ENCODE data around the gene FSD2.

DNA sequence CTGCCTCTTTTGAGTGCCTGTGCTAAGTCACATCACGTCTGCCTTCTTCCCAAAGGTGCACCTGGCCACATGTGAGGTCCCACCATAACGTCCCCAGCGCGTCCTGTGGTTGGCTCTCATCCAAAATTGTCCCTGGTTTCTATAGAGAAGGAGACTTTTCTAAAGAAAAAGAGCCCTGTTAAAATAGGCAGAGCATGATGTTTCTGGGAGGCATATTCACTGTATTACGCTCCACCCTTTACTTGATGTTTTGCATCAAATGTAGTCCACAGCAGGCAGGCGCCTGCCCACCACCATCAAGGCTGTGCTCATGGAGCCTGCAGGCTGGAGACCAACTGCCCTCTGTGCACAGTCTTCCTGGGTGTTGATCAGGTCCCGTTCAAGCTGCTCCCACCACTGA, 39.8 kb upstream of the FSD2 start:
- no peak for TF ChIP-seq EZH2 (IDR thresholded peaks at IDR 0.05; ENCODE audit: borderline replicate concordance, control insufficient read depth, low read depth, low read length)
- TF ChIP-seq TCF7 (IDR thresholded peaks at IDR 0.05; ENCODE audit: borderline replicate concordance) = no peak
- TF ChIP-seq, protein P1, sequence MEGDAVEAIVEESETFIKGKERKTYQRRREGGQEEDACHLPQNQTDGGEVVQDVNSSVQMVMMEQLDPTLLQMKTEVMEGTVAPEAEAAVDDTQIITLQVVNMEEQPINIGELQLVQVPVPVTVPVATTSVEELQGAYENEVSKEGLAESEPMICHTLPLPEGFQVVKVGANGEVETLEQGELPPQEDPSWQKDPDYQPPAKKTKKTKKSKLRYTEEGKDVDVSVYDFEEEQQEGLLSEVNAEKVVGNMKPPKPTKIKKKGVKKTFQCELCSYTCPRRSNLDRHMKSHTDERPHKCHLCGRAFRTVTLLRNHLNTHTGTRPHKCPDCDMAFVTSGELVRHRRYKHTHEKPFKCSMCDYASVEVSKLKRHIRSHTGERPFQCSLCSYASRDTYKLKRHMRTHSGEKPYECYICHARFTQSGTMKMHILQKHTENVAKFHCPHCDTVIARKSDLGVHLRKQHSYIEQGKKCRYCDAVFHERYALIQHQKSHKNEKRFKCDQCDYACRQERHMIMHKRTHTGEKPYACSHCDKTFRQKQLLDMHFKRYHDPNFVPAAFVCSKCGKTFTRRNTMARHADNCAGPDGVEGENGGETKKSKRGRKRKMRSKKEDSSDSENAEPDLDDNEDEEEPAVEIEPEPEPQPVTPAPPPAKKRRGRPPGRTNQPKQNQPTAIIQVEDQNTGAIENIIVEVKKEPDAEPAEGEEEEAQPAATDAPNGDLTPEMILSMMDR (IDR thresholded peaks at IDR 0.05 in 2 of 3, conservative IDR thresholded peaks at IDR 0.05 in 1 of 3; ENCODE audit: control insufficient read depth in 2 of 3, extremely low read depth in 1 of 3, insufficient read depth in 1 of 3, low read depth in 3 of 3, low read length in 3 of 3) = no peak
- TF ChIP-seq, protein P2, sequence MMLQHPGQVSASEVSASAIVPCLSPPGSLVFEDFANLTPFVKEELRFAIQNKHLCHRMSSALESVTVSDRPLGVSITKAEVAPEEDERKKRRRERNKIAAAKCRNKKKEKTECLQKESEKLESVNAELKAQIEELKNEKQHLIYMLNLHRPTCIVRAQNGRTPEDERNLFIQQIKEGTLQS (IDR thresholded peaks at IDR 0.05; ENCODE audit: borderline replicate concordance, extremely low read depth, low read depth, low read length) = no peak
- no peak for TF ChIP-seq POLR2A (IDR thresholded peaks at IDR 0.05; ENCODE audit: low read depth, low read length)
- no peak for TF ChIP-seq EGR1 (IDR thresholded peaks at IDR 0.05; ENCODE audit: borderline replicate concordance in 1 of 2, low read depth in 2 of 2, low read length in 2 of 2)
- TF ChIP-seq ETV6 (conservative IDR thresholded peaks at IDR 0.05 in 1 of 2, IDR thresholded peaks at IDR 0.05 in 1 of 2; ENCODE audit: borderline replicate concordance in 1 of 2, low read depth in 1 of 2) = no peak
- TF ChIP-seq ATF2 (IDR thresholded peaks at IDR 0.05; ENCODE audit: low read length) = no peak
- TF ChIP-seq ATF7 (IDR thresholded peaks at IDR 0.05; ENCODE audit: low read depth) = no peak

Data from GM12878 (cell line).